A549 (cell line): ENCODE results near the gene KRT7. TPM values are rescaled to one million over a fixed set of nuclear protein-coding genes. Genes with fewer than 3 reads are reported as not detected.
A peak's percentile ranks its signal among the peaks of the same experiment; 100 is the strongest.

Source experiments
- ATAC-seq, 2 experiments: fragments of 200-7000 bp in 1 of 2; fragments of >200 bp in 1 of 2; cut with Nextera tagmentation in 1 of 2; cut with Tn5 transposase in 1 of 2; 3 replicates each; pipeline versions ENCODE4 v1.8.0 to v1.9.1; 2018 to 2020; ENCODE audit warnings: mild to moderate bottlenecking in 1 of 2, moderate library complexity in 1 of 2
- CTCF ChIA-PET: fragments of 300-600 bp; sonication (Branson Sonifier 250); formaldehyde crosslinking; extraction: SDS; loops from one replicate; lab custom pipeline; 2021; ENCODE audit warnings: antibody characterized with exemption, inconsistent platforms; lab: Yijun Ruan, JAX
- POLR2A ChIA-PET: fragments of 350-600 bp; formaldehyde crosslinking; extraction: SDS; loops from one replicate; lab custom pipeline; 2021; ENCODE audit warnings: antibody characterized with exemption, inconsistent platforms; lab: Yijun Ruan, JAX
- DNase-seq, 2 experiments: peaks; one replicate each; pipeline versions ENCODE4 v3.0.0 to v3.0.0-alpha.2; 2011 to 2016; ENCODE audit warnings: low read depth in 1 of 2, low spot score in 1 of 2
- FAIRE-seq: peaks from 2 replicates; lab custom pipeline; 2011; peaks lifted over from hg19 to GRCh38; lab: Jason Lieb, UNC
- H3K27ac ChIP-seq, 2 experiments: fragments of >200 bp; sonication (Bioruptor Twin); formaldehyde crosslinking; 3 replicates each; pipeline ENCODE4 v1.5.1; 2016 to 2017
- H3K4me1 ChIP-seq: fragments of >200 bp; sonication (Bioruptor Twin); formaldehyde crosslinking; 3 replicates; pipeline ENCODE4 v1.6.1; 2016
- H3K4me2 ChIP-seq: fragments of >200 bp; sonication (Bioruptor Twin); formaldehyde crosslinking; 3 replicates; pipeline ENCODE4 v1.6.1; 2016
- H3K4me3 ChIP-seq: fragments of >200 bp; sonication (Bioruptor Twin); formaldehyde crosslinking; 3 replicates; pipeline ENCODE4 v1.5.1; 2016
- H3K9me3 ChIP-seq: fragments of >200 bp; sonication (Bioruptor Twin); formaldehyde crosslinking; 3 replicates; pipeline ENCODE4 v1.6.1; 2016
- BHLHE40 ChIP-seq: IDR thresholded peaks from 2 replicates; pipeline ENCODE4 v1.6.1; 2012; ENCODE audit warnings: low read depth, low read length, inconsistent platforms
- CBX2 ChIP-seq: fragments of 200-600 bp; sonication (generic); IDR thresholded peaks from 2 replicates; pipeline ENCODE4 v1.6.1; 2016; ENCODE audit warnings: low read depth, mild to moderate bottlenecking, borderline replicate concordance
- CEBPB ChIP-seq, 2 experiments: fragments of >200 bp in 1 of 2; sonication (Bioruptor Twin) in 1 of 2; formaldehyde crosslinking in 1 of 2; IDR thresholded peaks; 2 replicates each; pipeline ENCODE4 v1.6.1; 2012 to 2016
- CTCF ChIP-seq: fragments of >200 bp; sonication (Bioruptor Twin); formaldehyde crosslinking; IDR thresholded peaks from 3 replicates; pipeline ENCODE4 v1.5.1; 2016
- EHF ChIP-seq: fragments of 250-450 bp; sonication (Bioruptor Pico); IDR thresholded peaks from 2 replicates; pipeline ENCODE4 v1.5.0; 2020; ENCODE audit warnings: mild to moderate bottlenecking
- EHMT2 ChIP-seq: fragments of 200-600 bp; sonication (generic); IDR thresholded peaks from 2 replicates; pipeline ENCODE4 v1.6.1; 2016; ENCODE audit warnings: antibody characterized with exemption, low read depth, mild to moderate bottlenecking, moderate library complexity
- ELK1 ChIP-seq: fragments of 150-350 bp; IDR thresholded peaks from 2 replicates; pipeline ENCODE4 v1.6.1; 2014; ENCODE audit warnings: low read depth, mild to moderate bottlenecking, low read length
- FOSB ChIP-seq: fragments of 250-450 bp; sonication (Bioruptor Pico); IDR thresholded peaks from 2 replicates; pipeline ENCODE4 v1.5.0; 2020; ENCODE audit warnings: mild to moderate bottlenecking, moderate library complexity
- HMGXB4 ChIP-seq: fragments of 250-450 bp; sonication (Bioruptor Pico); IDR thresholded peaks from 2 replicates; pipeline ENCODE4 v1.5.0; 2021; ENCODE audit warnings: mild to moderate bottlenecking, moderate library complexity, borderline replicate concordance
- HOXA7 ChIP-seq: fragments of 250-450 bp; sonication (Bioruptor Pico); IDR thresholded peaks from 2 replicates; pipeline ENCODE4 v1.5.0; 2020; ENCODE audit warnings: mild to moderate bottlenecking, moderate library complexity
- HOXB13 ChIP-seq: fragments of 250-450 bp; sonication (Bioruptor Pico); IDR thresholded peaks from 2 replicates; pipeline ENCODE4 v1.5.0; 2020; ENCODE audit warnings: low read depth, mild to moderate bottlenecking, moderate library complexity
- HOXB5 ChIP-seq: fragments of 250-450 bp; sonication (Bioruptor Pico); IDR thresholded peaks from 2 replicates; pipeline ENCODE4 v1.5.0; 2020; ENCODE audit warnings: mild to moderate bottlenecking, moderate library complexity
- MAX ChIP-seq: IDR thresholded peaks from 2 replicates; pipeline ENCODE4 v1.6.1; 2012
- MYC ChIP-seq: IDR thresholded peaks from 2 replicates; pipeline ENCODE4 v1.6.1; 2012; ENCODE audit warnings: mild to moderate bottlenecking, inconsistent platforms, low read length, improper control_type of control experiment, borderline replicate concordance
- NPAS2 ChIP-seq: fragments of 250-450 bp; sonication (Bioruptor Pico); IDR thresholded peaks from 2 replicates; pipeline ENCODE4 v1.8.0; 2022; ENCODE audit warnings: mild to moderate bottlenecking, moderate library complexity, borderline replicate concordance
- NR3C1 ChIP-seq: fragments of >200 bp; sonication (Bioruptor Twin); formaldehyde crosslinking; IDR thresholded peaks from 3 replicates; pipeline ENCODE4 v1.6.1; 2017
- RAD21 ChIP-seq, 2 experiments: fragments of >200 bp in 1 of 2; sonication (Bioruptor Twin) in 1 of 2; formaldehyde crosslinking in 1 of 2; IDR thresholded peaks in 1 of 2; conservative IDR thresholded peaks in 1 of 2; 2 replicates in 1 of 2; 3 replicates in 1 of 2; pipeline ENCODE4 v1.6.1; 2012 to 2018; ENCODE audit warnings: inconsistent platforms in 1 of 2
- REST ChIP-seq: fragments of 200-600 bp; sonication (generic); IDR thresholded peaks from 2 replicates; pipeline ENCODE4 v1.6.1; 2016; ENCODE audit warnings: antibody characterized with exemption, mild to moderate bottlenecking, moderate library complexity
- RFX5 ChIP-seq: fragments of 450-650 bp; IDR thresholded peaks from 2 replicates; pipeline ENCODE4 v1.7.1; 2014; ENCODE audit warnings: antibody characterized with exemption, mild to moderate bottlenecking, moderate library complexity
- TFCP2L1 ChIP-seq: fragments of 250-450 bp; sonication (Bioruptor Pico); IDR thresholded peaks from 2 replicates; pipeline ENCODE4 v1.5.0; 2021; ENCODE audit warnings: mild to moderate bottlenecking
- TP53 ChIP-seq: fragments of 250-450 bp; sonication (Bioruptor Pico); IDR thresholded peaks from 2 replicates; pipeline ENCODE4 v1.5.0; 2021; ENCODE audit warnings: mild to moderate bottlenecking, moderate library complexity
- ZNF302 ChIP-seq: fragments of 250-450 bp; sonication (Bioruptor Pico); IDR thresholded peaks from 2 replicates; pipeline ENCODE4 v1.9.0; 2021; ENCODE audit warnings: inconsistent platforms, mild to moderate bottlenecking, moderate library complexity
- ZSCAN20 ChIP-seq: fragments of 250-450 bp; sonication (Bioruptor Pico); IDR thresholded peaks from 2 replicates; pipeline ENCODE4 v1.8.0; 2022; ENCODE audit warnings: mild to moderate bottlenecking, moderate library complexity
- WGBS: methylation state at CpG from one replicate; pipeline ENCODE4 v1.1.6; 2017; ENCODE audit errors: missing lambda C conversion rate; 5-methylcytosine and 5-hydroxymethylcytosine counted together
- polyA plus RNA-seq, 4 experiments: library from polyadenylated mRNA; depleted of rRNA in 3 of 4; stranded (reverse); fragments of >200 nt; fragmentation: RNase III in 1 of 4; extraction: RNeasy Plus Mini Kit Qiagen cat#74134 plus additional on column Dnase treatment in 1 of 4; gene quantifications; 2 replicates in 3 of 4; 3 replicates in 1 of 4; pipeline ENCODE4 v1.2.3, GENCODE V29; 2011 to 2017
- TF ChIP-seq, protein P1 (sequence below): fragments of >200 bp; sonication (Bioruptor Twin); formaldehyde crosslinking; IDR thresholded peaks from 2 replicates; pipeline ENCODE4 v1.6.1; 2016

Gene KRT7
- polyA plus RNA-seq, 2 of the 4 experiments (the other 2 are of a cell fraction) = 2,623 to 3,055 TPM

DNA sequence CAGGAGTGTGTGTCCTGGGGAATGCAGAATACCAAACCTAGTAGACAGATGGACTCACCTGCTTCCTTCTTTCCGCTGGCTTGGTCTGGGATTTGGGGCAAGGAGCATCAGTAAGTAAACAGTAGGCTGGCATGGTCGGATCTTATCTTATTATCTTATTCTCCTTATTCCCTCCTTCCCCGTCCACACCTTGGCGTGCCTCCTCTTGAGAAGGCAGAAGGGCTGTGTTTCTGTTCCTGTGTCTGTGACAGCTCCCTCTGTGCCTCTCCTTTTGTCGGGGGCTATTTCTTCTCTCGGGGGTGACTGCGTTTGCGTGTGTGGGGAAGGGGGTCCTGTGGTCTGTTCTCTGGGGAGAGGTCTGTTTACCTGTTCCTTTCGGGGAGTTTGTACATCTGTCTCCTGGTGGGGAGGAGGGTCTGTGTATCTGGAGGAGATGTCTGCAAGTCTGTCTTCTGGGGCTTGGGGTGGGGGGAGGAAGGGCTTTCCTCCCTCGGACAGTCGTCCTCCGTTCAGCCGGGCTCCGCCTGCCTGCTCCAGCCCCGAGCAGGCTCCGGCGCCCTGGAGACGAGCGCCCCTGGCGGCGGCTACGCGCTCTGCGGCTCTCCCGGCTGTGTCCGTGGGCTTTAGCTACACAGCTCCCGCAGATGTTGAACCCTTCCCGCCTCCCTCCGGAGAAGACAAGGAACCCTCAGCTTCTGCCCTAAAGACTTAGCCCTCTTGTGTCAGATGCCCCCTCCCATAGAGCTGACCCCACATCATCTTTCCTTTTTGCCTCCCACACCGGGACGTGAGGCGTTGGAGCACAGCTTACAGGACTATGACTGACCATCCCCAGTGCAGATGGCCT is 45.8 kb downstream of the KRT7 start (continued):
- TF ChIP-seq BHLHE40 (no peak), EHF (peak; percentile 97), ELK1 (no peak), CEBPB (IDR thresholded peaks at IDR 0.05) (no peak), HOXB5 (CRISPR knock-in tag) (peak; percentile 96; the same call in 1 of the 2 replicates)
- TF ChIP-seq, all 56 proteins: peak for 21

- ChIA-PET CTCF (interaction anchor here (0.5 to 15.3 kb wide), 48 partner anchors 8 to 1526 kb away, joined by 3 to 387 read pairs (median 8); partner anchors contain the start of genes KRT7 and KRT83), POLR2A (interaction anchor here (1.0 to 11.7 kb wide), 18 partner anchors 8 to 726 kb away, joined by 3 to 383 read pairs (median 7); partner anchors contain the start of genes EIF4B, KRT7 and KRT80)
- DNase-seq (peak in 1 of 2 experiments; percentile 39), FAIRE-seq (no peak), ATAC-seq (peak in 1 of 2 experiments; percentile 17; a peak in 3 of 6 replicates)
- whole genome bisulfite sequencing = 13% methylated on average over 14 of the region's 14 CpGs
- Histone ChIP-seq H3K27ac (peak overlapping the region; percentile 96 to 100), H3K4me1 (peaks cover 76% of the 10 kb centered on the region), H3K4me2 (peak overlapping the region; percentile 84), H3K9me3 (no peaks in the 10 kb centered on the region), H3K4me3 (no peak overlapping the region)
- TF ChIP-seq MYC = no peak
- peak; percentile 96 for TF ChIP-seq HOXB13 (CRISPR knock-in tag)
- TF ChIP-seq MAX = no peak
- no peak for TF ChIP-seq BHLHE40
- no peak; the same call in 1 of the 2 replicates for TF ChIP-seq TP53 (CRISPR knock-in tag)
- no peak for TF ChIP-seq RFX5
- TF ChIP-seq NR3C1 = no peak
- TF ChIP-seq CBX2 = no peak
- peak; percentile 52 for TF ChIP-seq NPAS2
- peak; percentile 74; the same call in 1 of the 2 replicates for TF ChIP-seq TFCP2L1 (CRISPR knock-in tag)
- TF ChIP-seq HOXB5 (CRISPR knock-in tag) = peak; percentile 93
- TF ChIP-seq REST = 0 out of 2 replicates have a peak, but pooled peaks have one; percentile 1
- TF ChIP-seq HMGXB4 (CRISPR knock-in tag) = peak; percentile 77
- TF ChIP-seq EHMT2 = no peak
- no peak for TF ChIP-seq CTCF
- TF ChIP-seq RAD21 (conservative IDR thresholded peaks at IDR 0.05 in 1 of 2, IDR thresholded peaks at IDR 0.05 in 1 of 2) = no peak
- TF ChIP-seq HOXA7 = peak; percentile 77
- TF ChIP-seq EHF = peak; percentile 91
- peak; percentile 5 for TF ChIP-seq ZSCAN20
- TF ChIP-seq FOSB (CRISPR knock-in tag) = peak; percentile 90
- TF ChIP-seq ZNF302 (CRISPR knock-in tag) = peak; percentile 88
- TF ChIP-seq, protein P1, sequence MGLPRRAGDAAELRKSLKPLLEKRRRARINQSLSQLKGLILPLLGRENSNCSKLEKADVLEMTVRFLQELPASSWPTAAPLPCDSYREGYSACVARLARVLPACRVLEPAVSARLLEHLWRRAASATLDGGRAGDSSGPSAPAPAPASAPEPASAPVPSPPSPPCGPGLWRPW = no peak
Measured at GRCh38 chr12:52279422-52280318, 46.6 kb downstream of the KRT7 start.
